Thoracic aorta (tissue), 2 donors: ENCODE data around the gene ZNF296. TPM values are rescaled to one million over a fixed set of nuclear protein-coding genes. Genes with fewer than 3 reads are reported as not detected.
A peak's percentile ranks its signal among the peaks of the same experiment; 100 is the strongest.

Experiments used
- ATAC-seq: fragments of 150-250 bp; one replicate; pipeline ENCODE4 v1.8.0; 2017; ENCODE audit warnings: low read depth; ENCODE audit not compliant: insufficient number of reproducible peaks, low FRiP score
- DNase-seq: peaks from one replicate; pipeline ENCODE4 v3.0.0-alpha.2; 2020; ENCODE audit warnings: low spot score
- H3K27ac ChIP-seq, 2 donors: fragments of 200-600 bp; sonication (generic); 1 replicate in 1 of 2; 2 replicates in 1 of 2; pipeline ENCODE4 v1.5.1; 2016; ENCODE audit warnings: mild to moderate bottlenecking in 2 of 2, moderate library complexity in 2 of 2
- H3K27me3 ChIP-seq: fragments of 200-600 bp; sonication (generic); replicated peaks from 2 replicates; pipeline ENCODE4 v1.6.0; 2016; ENCODE audit warnings: mild to moderate bottlenecking; ENCODE audit not compliant: insufficient read depth
- H3K36me3 ChIP-seq: fragments of 200-600 bp; sonication (generic); one replicate; pipeline ENCODE4 v1.5.1; 2016
- H3K4me1 ChIP-seq, 2 donors: fragments of 200-600 bp; sonication (generic); 1 replicate in 1 of 2; 2 replicates in 1 of 2; pipeline versions ENCODE4 v1.5.1 to v1.6.0; 2016; ENCODE audit warnings: low read depth in 2 of 2, mild to moderate bottlenecking in 1 of 2; ENCODE audit not compliant: control insufficient read depth in 1 of 2
- H3K4me3 ChIP-seq: fragments of 200-600 bp; sonication (generic); 2 replicates; pipeline ENCODE4 v1.5.1; 2016; ENCODE audit warnings: mild to moderate bottlenecking
- H3K9me3 ChIP-seq: fragments of 200-600 bp; sonication (generic); 2 replicates; pipeline ENCODE4 v1.5.1; 2016
- total RNA-seq, 2 donors: library from RNA; depleted of rRNA; stranded (reverse); fragments of >200 nt; gene quantifications; one replicate each; pipeline versions ENCODE4 v1.1.0 to v1.2.3, GENCODE V29; 2016
- TF ChIP-seq, protein P1 (sequence below): fragments of 200-600 bp; sonication (generic); IDR thresholded peaks from one replicate; pipeline ENCODE4 v1.5.1; 2019; ENCODE audit warnings: antibody characterized with exemption

Gene ZNF296
- 1 to 10 TPM; 1.5 to 1.8 TPM for total RNA-seq

DNA sequence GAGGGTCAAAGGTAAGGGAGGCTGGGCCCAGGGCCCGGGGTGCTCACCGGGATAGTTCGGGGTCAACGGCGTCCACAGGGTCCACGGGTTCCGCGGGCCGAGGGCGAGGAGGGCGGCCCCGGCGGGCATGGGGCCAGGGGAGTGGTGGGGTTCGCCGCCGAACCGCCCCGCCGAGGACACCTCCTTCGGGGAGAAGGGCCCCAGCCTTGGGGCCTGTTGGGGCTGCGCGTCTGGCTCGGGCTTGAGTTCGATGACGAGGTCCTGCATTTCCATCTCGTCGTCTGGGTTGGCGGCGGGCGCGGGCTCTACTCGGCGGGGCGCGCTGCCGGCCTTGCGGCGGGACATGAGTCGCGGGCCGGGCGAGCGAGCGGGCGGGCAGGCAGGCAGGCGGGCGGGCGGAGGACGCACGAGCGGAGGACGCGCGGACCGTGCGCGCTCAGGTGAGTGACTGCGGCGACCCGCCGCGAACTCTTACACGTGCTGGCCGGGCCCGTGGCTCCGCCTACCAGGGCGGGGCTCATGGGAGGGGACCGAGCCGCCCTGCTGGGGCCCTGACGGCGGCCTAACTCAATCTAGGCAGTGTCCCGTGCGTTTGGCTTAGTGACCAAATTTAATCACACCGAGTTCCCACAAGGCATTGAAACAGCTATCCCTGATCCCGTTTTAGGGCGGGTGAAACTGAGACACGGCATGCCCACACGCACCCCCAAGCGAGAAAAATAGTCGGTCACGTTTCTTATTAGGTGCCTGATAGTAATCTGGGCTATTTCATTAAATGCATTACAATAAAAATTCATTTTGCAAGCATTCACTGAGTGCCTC lies at the start of gene ZNF296:
Gene ZNF296, minus strand, starts transcription at position 450 of the 822 bp plus-strand sequence. Its CDS starts 105 bp downstream, at position 345.
- TF ChIP-seq, protein P1, sequence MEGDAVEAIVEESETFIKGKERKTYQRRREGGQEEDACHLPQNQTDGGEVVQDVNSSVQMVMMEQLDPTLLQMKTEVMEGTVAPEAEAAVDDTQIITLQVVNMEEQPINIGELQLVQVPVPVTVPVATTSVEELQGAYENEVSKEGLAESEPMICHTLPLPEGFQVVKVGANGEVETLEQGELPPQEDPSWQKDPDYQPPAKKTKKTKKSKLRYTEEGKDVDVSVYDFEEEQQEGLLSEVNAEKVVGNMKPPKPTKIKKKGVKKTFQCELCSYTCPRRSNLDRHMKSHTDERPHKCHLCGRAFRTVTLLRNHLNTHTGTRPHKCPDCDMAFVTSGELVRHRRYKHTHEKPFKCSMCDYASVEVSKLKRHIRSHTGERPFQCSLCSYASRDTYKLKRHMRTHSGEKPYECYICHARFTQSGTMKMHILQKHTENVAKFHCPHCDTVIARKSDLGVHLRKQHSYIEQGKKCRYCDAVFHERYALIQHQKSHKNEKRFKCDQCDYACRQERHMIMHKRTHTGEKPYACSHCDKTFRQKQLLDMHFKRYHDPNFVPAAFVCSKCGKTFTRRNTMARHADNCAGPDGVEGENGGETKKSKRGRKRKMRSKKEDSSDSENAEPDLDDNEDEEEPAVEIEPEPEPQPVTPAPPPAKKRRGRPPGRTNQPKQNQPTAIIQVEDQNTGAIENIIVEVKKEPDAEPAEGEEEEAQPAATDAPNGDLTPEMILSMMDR: no peak
- peaks cover 16 to 33% of the 10 kb centered on the region in 2 donors for H3K4me1 ChIP-seq
- H3K9me3 ChIP-seq: no peaks in the 10 kb centered on the region
- no peak for ATAC-seq
- peak within 1 kb of the TSS; percentile 71 for H3K4me3 ChIP-seq
- peak within 1 kb of the TSS; percentile 38 to 55 for H3K27ac ChIP-seq
- no peaks in the 10 kb centered on the region for H3K27me3 ChIP-seq
- no peaks in the 10 kb centered on the region for H3K36me3 ChIP-seq
- no peak for DNase-seq

DNA sequence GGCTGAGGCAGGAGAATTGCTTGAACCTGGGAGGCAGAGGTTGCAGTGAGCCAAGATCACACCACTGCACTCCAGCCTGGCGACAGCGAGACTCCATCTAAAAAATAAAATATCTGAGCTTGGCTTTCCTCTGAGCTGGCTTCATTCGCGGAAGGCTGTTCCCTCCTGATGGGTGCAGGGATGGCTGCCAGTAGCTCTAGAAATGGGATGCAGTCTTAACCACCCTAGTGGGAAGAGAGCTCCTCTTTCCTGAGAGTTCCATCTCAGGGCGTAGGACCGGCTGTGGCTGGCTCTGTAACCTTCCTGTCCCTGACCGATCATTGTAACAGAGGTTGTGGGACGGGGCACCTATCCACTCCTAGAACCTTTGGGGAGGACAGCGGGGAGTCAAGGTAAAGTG lies 49.1 kb upstream of the ZNF296 start:
- TF ChIP-seq, protein P1: no peak
- ATAC-seq: no peak
- Histone ChIP-seq H3K36me3 (no peaks in the 10 kb centered on the region), H3K9me3 (no peaks in the 10 kb centered on the region), H3K4me3 (no peak overlapping the region), H3K27ac (no peak overlapping the region), H3K4me1 (no peaks in the 10 kb centered on the region), H3K27me3 (no peaks in the 10 kb centered on the region)
- DNase-seq: no peak

DNA sequence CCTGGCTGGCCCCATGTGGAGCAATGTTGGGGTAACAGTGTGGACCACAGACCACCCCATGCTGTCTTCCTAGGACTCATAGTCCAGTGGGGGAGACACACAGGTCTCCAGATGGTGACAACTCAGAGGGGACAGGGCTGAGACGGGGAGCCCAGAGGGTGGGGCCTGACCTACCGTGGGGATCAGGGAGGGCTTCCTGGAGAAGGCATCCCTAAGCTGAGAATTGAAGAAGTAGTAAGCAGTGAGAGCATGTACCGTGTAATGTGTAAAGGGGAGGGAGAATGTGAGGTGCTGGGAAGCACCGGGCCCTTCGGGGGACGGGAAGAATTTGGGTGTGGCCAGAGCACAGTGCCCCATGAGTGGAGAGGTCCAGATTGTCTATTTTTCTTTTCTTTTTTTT lies 47.7 kb upstream of the ZNF296 start:
- H3K36me3 ChIP-seq: no peaks in the 10 kb centered on the region
- DNase-seq: no peak
- TF ChIP-seq, protein P1: no peak
- no peak overlapping the region for H3K27ac ChIP-seq
- H3K27me3 ChIP-seq: no peaks in the 10 kb centered on the region
- ATAC-seq: no peak
- no peaks in the 10 kb centered on the region for H3K4me1 ChIP-seq
- no peak overlapping the region for H3K4me3 ChIP-seq
- H3K9me3 ChIP-seq: no peaks in the 10 kb centered on the region

DNA sequence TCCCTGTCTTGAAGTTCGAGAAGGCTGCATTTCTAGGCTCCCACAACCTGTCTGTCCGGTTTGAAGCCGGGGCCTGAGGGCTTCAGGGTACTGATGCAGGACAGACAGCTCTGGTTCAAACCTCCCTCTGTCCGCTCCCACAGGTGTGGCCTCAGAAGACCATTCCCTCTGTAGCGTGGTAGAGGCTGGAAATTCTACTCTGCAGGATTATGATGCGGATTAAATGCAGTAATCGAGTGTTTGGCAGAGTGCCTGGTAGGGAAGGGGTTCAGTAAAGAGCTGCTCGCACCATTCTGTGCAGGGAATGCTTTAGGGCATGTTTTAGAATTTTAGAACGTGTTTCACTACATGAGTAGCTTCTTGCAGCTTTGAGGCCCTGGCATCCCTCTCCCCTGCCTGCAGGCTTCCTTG lies 47.2 kb upstream of the ZNF296 start:
- TF ChIP-seq, protein P1: no peak
- Histone ChIP-seq H3K27me3 (no peaks in the 10 kb centered on the region), H3K9me3 (no peaks in the 10 kb centered on the region), H3K27ac (no peak overlapping the region), H3K4me1 (no peaks in the 10 kb centered on the region), H3K36me3 (no peaks in the 10 kb centered on the region), H3K4me3 (no peak overlapping the region)
- DNase-seq (no peak), ATAC-seq (no peak)

DNA sequence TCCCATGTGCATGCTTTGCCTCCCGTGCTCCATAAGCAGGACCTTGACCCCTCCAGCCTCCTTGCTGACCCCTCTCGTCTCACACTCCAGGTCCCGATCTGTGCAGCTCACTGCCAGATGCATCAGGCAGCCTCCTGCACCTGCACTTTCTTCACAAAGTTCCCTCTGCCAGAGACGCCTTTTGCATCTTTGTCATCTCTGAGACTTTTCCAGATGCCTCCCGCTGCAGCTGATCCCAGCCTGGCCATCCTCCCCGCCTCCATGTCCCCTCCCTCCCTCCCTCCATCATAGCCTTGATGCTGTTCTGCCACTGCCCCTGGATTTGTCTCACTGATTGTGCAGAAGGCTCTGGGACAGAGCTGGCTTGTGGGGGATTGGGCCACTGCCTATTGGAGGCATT lies 46.6 kb upstream of the ZNF296 start:
- TF ChIP-seq, protein P1: no peak
- no peak overlapping the region for H3K4me3 ChIP-seq
- no peak for ATAC-seq

More for the DNA sequence above, 46.6 kb upstream of the ZNF296 start:
- no peaks in the 10 kb centered on the region for H3K27me3 ChIP-seq
- H3K4me1 ChIP-seq: no peaks in the 10 kb centered on the region
- no peak overlapping the region for H3K27ac ChIP-seq
- H3K36me3 ChIP-seq: no peaks in the 10 kb centered on the region
- no peaks in the 10 kb centered on the region for H3K9me3 ChIP-seq
- no peak for DNase-seq
